IPS-18c (cell line): ENCODE results near the gene CHMP3.
"Not testable (repeated sequence)": the region's sequence is repeated elsewhere in the genome, so short reads cannot be mapped to it uniquely, and the experiment has no call there.

Experiments
- H3K4me3 ChIP-seq: 2 replicates; pipeline ENCODE4 v1.7.0; 2013; ENCODE audit warnings: low read depth, mild to moderate bottlenecking, low read length, moderate library complexity; ENCODE audit not compliant: insufficient read depth
- H3K9me3 ChIP-seq: one replicate; pipeline ENCODE4 v1.6.1; 2013; ENCODE audit warnings: mild to moderate bottlenecking, low read length, moderate library complexity; ENCODE audit not compliant: control insufficient read depth, insufficient read depth

CHMP3 gene

DNA sequence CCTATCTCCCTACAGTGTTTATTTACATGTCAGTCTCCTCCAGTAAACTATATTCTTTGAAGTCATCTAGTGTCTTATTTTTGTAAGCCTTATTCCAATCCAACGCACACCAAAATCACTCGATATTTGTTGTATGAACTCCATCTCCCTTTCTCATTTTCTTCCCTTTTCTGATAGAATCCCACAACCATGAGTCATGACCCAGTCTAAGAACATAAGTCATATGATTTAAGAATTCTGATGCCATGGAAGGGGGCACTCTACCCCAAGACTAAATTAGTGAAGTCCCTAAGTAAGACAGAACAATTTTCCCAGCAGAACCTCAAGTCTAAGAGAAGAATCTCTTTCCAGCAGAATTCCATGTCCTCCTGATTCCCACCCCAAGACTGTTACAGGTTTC is 5.4 kb downstream of the CHMP3 start:
- H3K9me3 ChIP-seq = no peaks in the 10 kb centered on the region
- H3K4me3 ChIP-seq = no peak overlapping the region

DNA sequence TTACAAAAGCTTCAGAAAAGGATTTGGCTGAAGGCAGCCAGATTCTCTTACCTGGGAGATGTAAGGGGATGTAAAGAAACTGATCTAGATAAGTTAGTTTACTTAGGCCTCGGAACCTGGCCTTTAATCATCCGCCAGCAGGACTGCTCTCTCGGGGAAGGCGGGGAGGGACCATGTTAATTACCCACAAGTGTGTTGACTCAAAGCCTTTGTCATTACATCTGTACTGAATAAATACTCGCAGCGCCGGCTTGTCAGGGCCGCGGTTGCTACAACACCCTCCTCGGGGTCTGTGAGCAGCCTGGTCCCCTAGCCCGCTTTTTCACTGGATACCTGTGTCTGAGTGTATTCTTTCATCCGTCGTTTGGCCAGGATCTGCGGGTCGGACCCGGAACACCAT is 6.7 kb downstream of the CHMP3 start:
- Histone ChIP-seq H3K4me3 (no peak overlapping the region), H3K9me3 (no peaks in the 10 kb centered on the region)

DNA sequence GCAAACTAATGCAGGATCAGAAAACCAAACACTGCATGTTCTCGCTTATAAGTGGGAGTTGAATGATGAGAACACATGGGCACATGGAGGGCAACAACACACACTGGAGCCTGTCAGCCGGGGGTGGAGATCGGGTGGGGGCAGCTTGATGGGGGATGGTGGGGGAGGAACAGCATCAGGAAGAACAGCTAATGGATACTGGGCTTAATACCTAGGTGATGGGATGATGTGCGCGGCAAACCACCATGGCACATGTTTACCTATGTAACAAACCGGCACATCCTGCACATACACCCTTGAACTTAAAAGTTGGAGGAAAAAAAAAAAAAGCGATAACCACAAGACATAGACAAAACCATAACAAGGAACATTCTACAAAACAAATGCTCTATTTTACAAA is 10.4 kb downstream of the CHMP3 start:
- no peak overlapping the region for H3K4me3 ChIP-seq
- H3K9me3 ChIP-seq = peaks cover 12% of the 10 kb centered on the region

DNA sequence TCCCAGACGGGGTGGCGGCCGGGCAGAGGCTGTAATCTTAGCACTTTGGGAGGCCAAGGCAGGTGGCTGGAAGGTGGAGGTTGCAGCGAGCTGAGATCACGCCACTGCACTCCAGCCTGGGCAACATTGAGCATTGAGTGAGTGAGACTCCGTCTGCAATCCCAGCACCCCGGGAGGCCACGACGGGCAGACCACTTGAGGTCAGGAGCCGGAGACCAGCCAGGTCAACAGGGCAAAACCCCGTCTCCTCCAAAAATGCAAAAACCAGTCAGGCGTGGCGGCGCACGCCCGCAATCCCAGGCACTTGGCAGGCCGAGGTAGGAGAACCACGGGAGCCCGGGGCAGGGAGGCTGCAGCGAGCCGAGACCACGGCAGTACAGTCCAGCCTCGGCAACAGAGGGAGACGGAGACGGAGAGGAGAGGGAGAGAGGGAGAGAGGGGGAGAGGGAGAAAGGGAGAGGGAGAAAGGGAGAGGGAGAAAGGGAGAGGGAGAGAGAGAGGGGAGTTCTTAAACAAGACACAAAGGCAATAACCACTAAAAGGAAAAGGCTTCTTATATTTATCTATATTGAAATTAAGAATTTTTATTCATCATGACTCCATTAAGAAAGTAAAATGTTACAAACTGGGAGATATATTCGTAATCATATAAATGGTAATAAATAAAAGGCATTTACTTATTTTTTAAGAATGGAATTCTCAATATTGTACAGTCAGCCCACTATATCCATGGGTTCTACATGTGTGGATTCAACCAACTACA is 13.1 kb downstream of the CHMP3 start:
- peaks cover 22% of the 10 kb centered on the region for H3K9me3 ChIP-seq
- not testable (repeated sequence) for H3K4me3 ChIP-seq

DNA sequence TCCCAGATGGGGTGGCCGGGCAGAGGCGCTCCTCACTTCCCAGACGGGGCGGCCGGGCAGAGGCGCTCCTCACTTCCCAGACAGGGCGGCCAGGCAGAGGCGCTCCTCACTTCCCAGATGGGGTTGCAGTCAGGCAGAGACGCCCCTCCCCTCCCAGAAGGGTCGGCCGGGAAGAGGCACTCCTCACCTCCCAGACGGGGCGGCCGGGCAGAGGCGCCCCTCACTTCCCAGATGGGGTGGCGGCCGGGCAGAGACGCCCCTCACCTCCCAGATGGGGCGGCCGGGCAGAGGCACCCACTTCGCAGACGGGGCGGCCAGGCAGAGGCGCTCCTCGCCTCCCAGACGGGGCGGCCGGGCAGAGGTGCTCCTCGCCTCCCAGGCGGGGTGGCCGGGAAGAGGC is 13.8 kb downstream of the CHMP3 start:
- H3K9me3 ChIP-seq = peaks cover 25% of the 10 kb centered on the region
- H3K4me3 ChIP-seq = not testable (repeated sequence)

DNA sequence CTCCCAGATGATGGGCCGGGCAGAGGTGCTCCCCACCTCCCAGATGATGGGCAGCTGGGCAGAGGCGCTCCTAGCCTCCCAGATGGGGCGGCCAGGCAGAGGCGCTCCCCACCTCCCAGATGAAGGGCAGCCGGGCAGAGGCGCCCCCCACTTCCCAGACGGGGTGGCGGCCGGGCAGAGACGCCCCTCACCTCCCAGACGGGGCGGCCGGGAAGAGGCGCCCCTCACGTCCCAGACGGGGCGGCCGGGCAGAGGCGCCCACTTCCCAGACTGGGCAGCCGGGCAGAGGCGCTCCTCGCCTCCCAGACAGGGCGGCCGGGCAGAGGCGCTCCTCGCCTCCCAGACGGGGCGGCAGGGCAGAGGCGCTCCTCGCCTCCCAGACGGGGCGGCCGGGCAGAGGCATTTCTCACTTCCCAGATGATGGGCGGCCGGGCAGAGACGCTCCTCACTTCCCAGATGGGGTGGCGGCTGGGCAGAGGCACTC is 14.3 kb downstream of the CHMP3 start:
- peaks cover 25% of the 10 kb centered on the region for H3K9me3 ChIP-seq
- not testable (repeated sequence) for H3K4me3 ChIP-seq

DNA sequence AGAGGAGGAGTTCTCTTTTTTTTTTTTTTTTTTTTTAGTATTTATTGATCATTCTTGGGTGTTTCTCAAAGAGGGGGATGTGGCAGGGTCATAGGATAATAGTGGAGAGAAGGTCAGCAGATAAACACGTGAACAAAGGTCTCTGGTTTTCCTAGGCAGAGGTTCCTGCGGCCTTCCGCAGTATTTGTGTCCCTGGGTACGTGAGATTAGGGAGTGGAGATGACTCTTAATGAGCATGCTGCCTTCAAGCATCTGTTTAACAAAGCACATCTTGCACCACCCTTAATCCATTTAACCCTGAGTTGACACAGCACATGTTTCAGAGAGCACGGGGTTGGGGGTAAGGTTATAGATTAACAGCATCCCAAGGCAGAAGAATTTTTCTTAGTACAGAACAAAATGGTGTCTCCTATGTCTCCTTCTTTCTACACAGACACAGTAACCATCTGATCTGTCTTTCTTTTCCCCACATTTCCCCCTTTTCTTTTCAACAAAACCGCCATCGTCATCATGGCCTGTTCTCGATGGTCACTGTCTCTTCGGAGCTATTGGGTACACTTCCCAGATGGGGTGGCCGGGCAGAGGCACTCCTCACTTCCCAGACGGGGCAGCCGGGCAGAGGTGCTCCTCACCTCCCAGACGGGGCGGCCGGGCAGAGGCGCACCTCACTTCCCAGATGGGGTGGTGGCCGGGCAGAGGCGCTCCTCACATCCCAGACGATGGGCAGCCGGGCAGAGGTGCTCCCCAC is 14.9 kb downstream of the CHMP3 start:
- peaks cover 28% of the 10 kb centered on the region for H3K9me3 ChIP-seq
- not testable (repeated sequence) for H3K4me3 ChIP-seq

DNA sequence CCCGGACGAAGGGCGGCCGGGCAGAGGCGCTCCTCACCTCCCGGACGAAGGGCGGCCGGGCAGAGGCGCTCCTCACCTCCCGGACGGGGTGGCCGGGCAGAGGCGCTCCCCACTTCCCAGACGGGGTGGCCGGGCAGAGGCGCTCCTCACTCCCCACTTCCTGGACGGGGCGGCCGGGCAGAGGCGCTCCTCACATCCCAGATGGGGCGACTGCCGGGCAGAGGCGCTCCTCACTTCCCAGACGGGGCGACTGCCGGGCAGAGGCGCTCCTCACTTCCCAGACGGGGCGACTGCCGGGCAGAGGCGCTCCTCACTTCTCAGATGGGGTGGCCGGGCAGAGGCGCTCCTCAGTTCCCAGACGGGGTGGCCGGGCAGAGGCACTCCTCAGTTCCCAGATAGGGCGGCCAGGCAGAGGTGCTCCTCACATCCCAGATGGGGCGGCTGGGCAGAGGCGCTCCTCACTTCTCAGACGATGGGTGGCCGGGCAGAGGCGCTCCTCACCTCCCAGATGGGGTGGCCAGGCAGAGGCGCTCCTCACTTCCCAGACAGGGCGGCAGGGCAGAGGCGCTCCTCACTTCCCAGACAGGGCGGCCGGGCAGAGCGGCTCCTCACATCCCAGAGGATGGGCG is 17.8 kb downstream of the CHMP3 start:
- not testable (repeated sequence) for H3K4me3 ChIP-seq
- peaks cover 30% of the 10 kb centered on the region for H3K9me3 ChIP-seq

DNA sequence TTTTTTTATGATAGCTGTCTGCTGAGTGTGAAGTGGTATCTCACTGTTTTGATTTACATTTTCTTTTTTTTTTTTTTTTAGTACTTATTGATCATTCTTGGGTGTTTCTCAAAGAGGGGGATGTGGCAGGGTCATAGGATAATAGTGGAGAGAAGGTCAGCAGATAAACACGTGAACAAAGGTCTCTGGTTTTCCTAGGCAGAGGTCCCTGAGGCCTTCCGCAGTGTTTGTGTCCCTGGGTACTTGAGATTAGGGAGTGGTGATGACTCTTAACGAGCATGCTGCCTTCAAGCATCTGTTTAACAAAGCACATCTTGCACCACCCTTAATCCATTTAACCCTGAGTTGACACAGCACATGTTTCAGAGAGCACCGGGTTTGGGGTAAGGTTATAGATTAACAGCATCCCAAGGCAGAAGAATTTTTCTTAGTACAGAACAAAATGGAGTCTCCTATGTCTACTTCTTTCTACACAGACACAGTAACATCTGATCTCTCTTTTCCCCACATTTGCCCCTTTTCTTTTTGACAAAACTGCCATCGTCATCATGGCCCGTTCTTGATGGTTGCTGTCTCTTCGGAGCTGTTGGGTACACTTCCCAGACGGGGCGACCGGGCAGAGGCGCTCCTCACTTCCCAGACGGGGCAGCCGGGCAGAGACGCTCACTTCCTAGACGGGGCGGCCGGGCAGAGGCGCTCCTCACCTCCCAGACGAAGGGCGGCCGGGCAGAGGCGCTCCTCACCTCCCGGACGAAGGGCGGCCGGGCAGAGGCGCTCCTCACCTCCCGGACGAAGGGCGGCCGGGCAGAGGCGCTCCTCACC is 18.8 kb downstream of the CHMP3 start:
- not testable (repeated sequence) for H3K4me3 ChIP-seq
- peaks cover 22% of the 10 kb centered on the region for H3K9me3 ChIP-seq

DNA sequence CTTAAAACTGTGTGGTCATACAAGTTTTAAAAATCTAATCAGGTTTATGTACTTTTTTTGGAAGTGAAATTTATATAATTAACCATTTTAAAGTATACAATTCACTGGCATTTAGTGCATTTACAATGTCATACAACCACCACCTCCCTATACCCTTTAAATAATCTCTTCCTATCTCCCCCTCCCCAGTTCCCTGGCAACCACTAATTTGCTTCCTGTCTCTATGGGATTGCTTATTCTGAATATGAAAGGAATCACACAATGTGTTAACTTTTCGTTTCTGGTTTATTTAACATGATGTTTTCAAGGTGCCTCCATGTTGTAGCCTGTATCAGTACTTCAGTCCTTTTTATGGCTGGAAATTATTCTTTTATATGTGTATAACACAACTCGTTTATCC is 19.4 kb downstream of the CHMP3 start:
- H3K9me3 ChIP-seq = peaks cover 18% of the 10 kb centered on the region

DNA sequence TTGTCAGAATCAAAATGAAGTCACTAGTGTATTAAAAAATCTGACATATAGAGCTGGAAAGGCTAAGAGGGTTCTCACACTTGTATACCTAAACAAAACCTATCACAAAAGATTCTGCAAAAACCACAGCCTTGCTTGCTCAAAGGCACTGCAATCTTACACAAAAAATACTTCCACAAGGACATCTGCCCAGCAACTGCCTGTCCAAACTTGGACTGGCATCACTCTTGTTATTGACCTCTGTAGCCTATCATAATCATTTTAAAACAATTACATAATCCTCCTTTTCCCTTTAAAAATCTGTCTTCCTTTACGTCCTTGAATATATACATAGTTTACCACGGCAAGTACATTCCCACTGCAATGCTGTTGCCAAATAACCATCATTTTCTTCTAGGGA is 19.9 kb downstream of the CHMP3 start:
- peaks cover 17% of the 10 kb centered on the region for H3K9me3 ChIP-seq
- H3K4me3 ChIP-seq = no peak overlapping the region

More for the DNA sequence above, 19.4 kb downstream of the CHMP3 start:
- no peak overlapping the region for H3K4me3 ChIP-seq

DNA sequence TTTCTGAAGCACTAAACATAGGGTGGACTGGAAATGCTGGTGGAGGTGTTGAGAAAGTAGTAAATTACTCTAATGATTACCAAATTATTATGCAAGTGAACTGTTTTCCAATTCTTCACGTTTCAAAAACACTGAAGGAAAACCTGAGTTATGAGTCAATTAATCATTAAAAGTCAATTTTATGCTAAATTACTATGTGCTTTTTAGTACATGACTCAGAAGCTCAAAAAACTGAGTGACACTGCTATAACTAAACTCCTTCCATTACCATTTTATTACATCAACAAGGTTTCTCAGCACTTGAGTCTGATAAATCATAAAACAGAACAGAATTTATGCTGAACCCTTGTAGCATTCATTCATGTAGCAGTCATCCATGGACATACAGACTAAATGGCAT is 20.4 kb downstream of the CHMP3 start:
- no peak overlapping the region for H3K4me3 ChIP-seq
- H3K9me3 ChIP-seq = peaks cover 17% of the 10 kb centered on the region

DNA sequence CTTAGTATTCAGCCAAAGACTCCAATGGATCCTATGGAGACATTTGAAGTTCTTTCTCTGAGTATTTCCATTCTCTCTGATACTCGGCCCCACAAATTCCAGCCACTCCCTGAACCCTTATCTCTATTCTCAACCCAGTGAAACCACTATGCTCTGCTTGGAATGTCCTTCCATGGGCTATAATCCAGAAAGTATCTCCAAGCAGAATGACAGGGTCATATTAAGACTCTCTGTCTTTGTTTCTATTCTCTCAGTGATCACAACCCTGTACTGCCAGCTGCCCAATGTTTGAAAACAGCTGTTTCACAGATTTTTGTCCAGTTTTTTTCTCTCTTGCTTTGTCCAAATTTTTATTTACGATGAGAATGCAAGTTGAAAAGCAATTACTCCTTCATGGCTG is 21.9 kb downstream of the CHMP3 start:
- Histone ChIP-seq H3K4me3 (no peak overlapping the region), H3K9me3 (peaks cover 15% of the 10 kb centered on the region)

DNA sequence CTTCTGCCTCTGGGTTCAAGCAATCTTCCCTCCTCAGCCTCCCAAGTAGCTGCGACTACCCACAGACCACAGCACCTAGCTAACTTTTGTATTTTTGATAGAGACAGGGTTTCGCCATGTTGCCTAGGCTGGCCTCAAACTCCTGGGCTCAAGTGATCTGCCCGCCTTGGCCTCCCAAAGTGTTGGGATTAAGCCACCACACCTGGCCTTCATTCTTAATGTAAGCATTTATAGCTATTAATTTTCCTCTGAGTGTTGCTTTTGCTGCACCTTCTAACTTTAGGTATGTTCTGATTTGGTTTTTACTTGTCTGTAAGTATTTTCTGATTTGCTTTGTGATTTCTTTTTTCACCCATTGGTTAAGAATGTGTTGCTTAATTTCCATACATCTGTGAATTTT is 29.7 kb downstream of the CHMP3 start:
- peaks cover 7% of the 10 kb centered on the region for H3K9me3 ChIP-seq

DNA sequence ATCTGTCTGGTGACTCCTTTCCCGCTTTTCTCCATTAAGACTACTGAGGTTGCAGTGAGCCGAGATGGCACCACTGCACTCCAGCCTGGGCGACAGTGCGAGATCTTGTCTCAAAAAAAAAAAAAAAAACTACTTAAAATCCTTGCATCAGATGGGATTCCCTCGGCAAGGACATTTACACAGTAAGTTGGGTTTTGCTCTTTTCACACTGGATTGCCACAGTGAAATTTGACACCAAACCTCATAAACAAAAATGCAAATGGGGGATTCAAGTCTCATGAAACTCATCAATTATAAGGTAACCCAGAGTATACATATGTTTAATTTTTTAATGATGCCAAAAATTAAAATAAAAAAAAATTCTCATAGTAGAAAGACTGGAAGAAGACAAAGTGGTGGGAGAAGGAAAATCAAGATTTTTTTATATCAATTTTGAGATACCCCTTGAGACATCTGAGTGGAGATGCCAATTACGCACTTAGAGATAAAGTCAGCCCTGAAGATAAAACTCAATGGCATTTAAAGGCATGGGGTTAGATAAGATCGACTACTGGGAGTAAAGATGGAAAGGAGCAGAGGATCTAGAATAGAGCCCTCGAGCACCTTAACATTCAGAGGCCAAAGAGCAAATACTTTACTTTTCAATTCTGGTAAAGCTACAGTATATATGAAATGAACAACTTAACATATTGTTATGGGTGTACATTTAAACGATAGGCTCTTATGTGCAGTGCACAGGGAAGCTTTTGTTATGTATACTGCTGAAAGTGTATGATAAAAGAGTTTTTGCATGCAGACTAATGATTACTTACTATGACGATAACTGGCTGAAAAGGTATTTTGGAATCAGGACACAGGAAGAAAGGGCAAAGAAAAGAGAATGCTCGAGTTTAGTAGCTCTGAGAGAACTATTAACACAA is 37.6 kb downstream of the CHMP3 start:
- H3K9me3 ChIP-seq = peaks cover 6% of the 10 kb centered on the region
- H3K4me3 ChIP-seq = no peak overlapping the region

More for the DNA sequence above, 29.7 kb downstream of the CHMP3 start:
- H3K4me3 ChIP-seq = no peak overlapping the region

DNA sequence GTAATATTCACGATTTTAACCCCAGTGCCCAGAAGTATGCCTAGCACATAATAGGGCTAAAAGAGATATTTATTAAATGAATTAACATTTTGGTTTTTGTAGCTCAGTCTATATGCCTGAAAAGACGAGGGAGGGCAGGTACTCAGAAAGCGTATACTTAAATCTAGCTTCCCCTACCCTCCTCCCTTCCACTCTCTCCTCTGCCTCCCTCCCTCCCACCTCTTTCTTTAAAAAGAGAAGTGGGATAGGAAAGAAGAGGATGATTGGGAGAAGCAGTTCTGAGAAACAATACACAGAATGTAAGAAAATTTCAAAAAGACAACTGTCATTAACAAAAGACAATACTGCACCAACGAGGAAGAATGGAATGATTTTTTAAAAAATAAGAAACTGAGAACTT is 39.8 kb downstream of the CHMP3 start:
- H3K9me3 ChIP-seq = peaks cover 8% of the 10 kb centered on the region

More for the DNA sequence above, 39.8 kb downstream of the CHMP3 start:
- H3K4me3 ChIP-seq = no peak overlapping the region
